GM19324 (cell line): ENCODE results near the gene PRUNE2.

Source experiments
- ATAC-seq: cut with Tn5 transposase; IDR thresholded peaks from one replicate; pipeline ENCODE4 v1.9.1; 2021; ENCODE audit warnings: mild to moderate bottlenecking, moderate library complexity; ENCODE audit not compliant: unreplicated experiment, low FRiP score

Gene PRUNE2

DNA sequence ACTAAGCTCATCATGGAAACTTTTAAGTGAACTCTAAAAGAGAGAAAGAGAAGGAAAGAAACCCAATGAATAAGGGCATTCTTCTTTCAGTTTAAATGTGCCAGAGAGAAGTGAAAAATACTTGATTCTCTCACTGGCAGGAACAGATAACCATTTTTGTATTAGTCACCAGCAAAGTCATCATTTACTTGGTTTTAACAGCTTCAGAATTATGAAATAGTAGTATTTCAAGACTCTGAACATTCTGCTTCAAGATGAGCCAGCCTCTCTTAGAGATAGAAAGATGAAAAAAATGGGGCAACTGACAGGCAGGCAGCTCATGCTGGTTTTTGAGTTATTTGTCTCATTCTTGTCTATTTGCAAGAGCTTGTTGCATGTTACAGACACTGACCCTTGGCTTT, 343.4 kb downstream of the PRUNE2 start:
- ATAC-seq, result no peak

DNA sequence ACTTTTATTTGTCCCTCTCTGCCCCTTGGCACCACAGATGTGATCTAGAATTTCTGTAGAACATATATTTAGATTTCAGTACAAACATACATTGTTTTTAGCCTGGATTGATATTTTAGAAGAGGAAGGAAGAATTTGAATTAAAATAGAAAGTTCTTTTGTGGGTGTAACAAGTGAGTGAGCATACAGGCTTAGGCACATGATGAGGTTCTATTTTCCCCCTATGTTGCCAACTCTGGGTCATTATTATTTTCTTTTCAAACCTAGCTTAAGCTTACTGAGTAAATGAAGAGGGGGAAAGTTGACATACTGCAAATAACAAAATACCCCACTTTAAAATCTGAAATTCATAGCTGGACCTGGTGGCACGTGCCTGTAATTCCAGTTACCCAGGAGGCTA, 344.0 kb downstream of the PRUNE2 start:
- ATAC-seq, result no peak
